Choroid plexus epithelial cell (primary cell): ENCODE measurements around the gene PANK2.
"Not testable (repeated sequence)": the region's sequence is repeated elsewhere in the genome, so short reads cannot be mapped to it uniquely, and the experiment has no call there.

Experiments used
- DNase-seq: peaks from one replicate; pipeline ENCODE4 v3.0.0-alpha.2; 2010; ENCODE audit warnings: low read depth
- H3K4me3 ChIP-seq: 2 replicates; pipeline ENCODE4 v1.5.1; 2011; ENCODE audit warnings: low read depth, mild to moderate bottlenecking, control low read depth, low read length, moderate library complexity
- TF ChIP-seq, protein P1 (sequence below): conservative IDR thresholded peaks from 2 replicates; pipeline ENCODE4 v1.5.1; 2011; ENCODE audit warnings: low read depth, mild to moderate bottlenecking, control low read depth, inconsistent platforms, low read length, moderate library complexity

PANK2 gene

DNA sequence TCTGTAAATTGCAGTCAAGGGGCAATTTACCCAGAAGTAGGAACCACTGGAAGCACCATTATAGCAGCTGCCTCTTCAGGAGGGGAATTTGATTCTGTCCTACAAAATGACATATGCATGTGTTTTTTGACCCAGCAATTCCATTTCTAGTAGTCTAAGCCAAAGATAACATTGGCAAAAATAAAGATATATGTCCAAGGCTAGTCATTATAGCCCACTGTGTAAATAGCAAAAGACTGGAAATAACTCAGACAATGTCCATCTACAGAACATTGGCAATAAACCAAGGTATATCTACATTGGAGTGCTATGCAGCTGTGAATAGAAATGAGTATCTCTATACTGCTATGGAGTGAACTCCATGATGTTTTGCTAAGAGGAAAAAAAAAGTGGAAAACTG, 12.5 kb upstream of the PANK2 start:
- no peak overlapping the region for H3K4me3 ChIP-seq
- TF ChIP-seq, protein P1, sequence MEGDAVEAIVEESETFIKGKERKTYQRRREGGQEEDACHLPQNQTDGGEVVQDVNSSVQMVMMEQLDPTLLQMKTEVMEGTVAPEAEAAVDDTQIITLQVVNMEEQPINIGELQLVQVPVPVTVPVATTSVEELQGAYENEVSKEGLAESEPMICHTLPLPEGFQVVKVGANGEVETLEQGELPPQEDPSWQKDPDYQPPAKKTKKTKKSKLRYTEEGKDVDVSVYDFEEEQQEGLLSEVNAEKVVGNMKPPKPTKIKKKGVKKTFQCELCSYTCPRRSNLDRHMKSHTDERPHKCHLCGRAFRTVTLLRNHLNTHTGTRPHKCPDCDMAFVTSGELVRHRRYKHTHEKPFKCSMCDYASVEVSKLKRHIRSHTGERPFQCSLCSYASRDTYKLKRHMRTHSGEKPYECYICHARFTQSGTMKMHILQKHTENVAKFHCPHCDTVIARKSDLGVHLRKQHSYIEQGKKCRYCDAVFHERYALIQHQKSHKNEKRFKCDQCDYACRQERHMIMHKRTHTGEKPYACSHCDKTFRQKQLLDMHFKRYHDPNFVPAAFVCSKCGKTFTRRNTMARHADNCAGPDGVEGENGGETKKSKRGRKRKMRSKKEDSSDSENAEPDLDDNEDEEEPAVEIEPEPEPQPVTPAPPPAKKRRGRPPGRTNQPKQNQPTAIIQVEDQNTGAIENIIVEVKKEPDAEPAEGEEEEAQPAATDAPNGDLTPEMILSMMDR = no peak
- DNase-seq = peak; percentile 48

DNA sequence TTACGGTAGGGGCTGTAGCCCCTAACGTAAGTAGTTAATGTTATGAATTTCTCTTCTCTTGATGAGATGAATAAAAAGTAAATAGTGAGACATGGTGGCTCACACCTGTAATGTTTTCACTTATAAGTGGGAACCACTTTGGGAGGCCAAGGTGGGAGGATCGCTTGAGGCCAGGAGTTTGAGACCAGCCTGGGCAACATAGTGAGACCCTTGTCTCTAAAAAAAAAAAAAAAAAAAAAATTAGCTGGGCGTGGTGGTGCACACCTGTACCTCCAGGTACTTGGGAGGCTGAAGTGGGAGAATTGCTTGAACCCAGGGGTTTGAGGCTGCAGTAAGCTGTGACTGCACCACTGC, 10.3 kb upstream of the PANK2 start:
- not testable (repeated sequence) for H3K4me3 ChIP-seq, DNase-seq

DNA sequence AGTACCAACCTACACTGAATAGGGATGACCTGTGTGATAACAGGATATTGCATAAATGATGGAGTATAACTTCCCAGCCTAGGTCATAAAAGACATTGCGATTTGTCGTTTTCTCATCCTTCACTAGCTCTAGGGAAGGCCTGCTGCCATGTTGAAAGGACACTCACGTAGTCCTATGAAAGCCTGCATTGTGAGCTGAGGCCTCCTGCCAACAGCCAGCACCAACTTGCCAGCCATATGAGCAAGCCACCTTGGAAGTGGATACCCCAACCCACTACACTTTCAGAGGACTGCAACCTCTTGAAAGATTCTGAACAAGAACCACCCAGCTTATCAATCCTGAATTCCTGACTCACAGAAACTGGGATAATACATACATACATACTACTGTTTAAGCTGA, 3.5 kb upstream of the PANK2 start:
- TF ChIP-seq, protein P1 = no peak
- no peak for DNase-seq
- no peak overlapping the region for H3K4me3 ChIP-seq

DNA sequence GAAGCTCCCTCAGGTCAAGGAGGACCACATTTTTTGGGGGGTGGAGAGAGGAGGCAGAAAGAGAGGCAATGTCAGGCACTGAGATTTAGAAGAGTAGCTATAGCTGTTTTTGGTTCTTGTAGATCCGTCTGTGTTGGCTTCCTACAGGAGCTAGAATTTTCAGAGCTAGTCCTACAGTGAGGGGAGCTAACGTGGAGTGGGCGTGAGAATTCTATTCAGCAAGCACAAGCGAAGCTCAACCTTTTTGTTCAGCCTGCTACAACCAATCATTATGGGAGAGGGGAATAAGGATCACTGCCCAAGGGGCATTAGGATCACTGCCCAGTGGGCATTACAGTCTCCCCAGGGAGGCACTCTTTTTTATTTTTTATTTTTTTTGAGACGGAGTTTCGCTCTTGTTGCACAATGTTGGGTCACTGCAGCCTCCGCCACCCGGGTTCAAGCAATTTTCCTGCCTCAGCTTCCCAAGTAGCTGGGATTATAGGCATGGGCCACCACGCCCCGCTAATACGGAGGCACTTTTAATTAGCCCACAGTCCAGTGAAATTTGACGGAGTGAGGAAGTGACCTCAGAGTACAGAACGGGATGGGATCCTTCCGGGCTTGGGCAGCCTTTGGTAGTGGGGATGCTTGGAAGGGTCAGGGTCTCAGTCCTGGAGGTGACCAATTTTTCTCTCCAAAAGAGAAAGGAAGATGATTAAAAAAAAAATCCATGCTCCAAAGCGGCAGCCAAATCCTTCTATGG, 1.1 kb upstream of the PANK2 start:
- no peak for DNase-seq
- H3K4me3 ChIP-seq = peak overlapping the region; percentile 68
- TF ChIP-seq, protein P1 = no peak

DNA sequence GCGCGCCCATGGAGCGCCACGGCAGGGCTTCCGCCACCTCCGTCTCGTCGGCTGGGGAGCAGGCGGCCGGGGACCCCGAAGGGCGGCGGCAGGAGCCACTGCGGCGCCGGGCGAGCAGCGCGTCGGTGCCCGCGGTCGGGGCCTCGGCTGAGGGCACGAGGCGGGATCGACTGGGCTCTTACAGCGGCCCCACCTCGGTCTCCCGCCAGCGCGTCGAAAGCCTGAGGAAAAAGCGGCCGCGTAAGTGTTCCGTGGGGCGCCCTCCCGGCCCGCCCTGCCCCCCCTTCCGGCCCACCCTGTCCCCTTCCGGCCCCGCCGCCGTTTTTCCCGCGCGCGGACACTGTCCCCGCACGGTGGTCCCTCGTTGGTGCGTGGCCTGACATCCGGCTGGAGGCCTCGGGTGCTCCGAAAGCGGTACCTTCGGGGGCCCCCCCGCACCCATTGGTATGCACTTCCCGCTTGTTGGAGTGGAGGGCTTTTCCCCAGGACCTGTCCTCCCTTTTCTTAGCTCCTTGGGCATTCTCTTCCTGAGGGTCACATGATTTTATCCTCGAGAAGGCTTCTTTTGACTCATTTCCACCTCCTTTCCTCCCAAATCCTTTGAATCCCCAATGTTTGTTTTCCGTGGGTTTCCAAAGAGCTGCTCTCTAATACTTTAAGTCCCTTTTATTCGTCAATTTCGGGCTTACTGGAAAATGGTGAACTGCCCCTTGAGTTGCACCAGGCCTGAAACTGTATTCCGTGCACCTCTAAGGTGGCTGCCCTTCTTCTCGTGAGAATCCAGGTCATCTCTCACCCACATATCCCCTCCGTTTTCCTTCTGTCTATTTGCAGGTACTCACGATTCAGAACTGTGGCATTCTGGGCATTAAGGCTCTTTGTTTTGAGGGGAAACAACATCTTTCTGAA, 556 bp downstream of the PANK2 start:
- TF ChIP-seq, protein P1 = no peak
- peak overlapping the region; percentile 68 for H3K4me3 ChIP-seq
- no peak for DNase-seq

DNA sequence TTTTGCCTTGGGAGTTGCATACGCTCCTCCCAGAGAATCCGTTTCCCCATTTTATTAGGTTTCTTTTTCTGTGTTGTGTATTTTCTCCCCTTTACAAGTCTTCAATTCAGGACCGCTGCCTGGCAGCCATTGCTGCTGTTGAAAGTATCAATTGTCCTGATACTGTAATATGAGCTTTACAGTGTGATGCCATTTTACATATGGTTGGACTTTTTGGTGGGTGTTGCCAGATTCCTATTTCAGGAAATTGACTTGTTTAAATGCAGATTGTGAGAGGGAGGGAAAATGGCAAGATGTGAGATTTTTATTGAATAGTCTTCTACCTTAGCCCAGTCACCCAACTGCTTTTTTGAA, 1.2 kb downstream of the PANK2 start:
- DNase-seq = peak; percentile 47
- H3K4me3 ChIP-seq = peak overlapping the region; percentile 68
- TF ChIP-seq, protein P1 = no peak

DNA sequence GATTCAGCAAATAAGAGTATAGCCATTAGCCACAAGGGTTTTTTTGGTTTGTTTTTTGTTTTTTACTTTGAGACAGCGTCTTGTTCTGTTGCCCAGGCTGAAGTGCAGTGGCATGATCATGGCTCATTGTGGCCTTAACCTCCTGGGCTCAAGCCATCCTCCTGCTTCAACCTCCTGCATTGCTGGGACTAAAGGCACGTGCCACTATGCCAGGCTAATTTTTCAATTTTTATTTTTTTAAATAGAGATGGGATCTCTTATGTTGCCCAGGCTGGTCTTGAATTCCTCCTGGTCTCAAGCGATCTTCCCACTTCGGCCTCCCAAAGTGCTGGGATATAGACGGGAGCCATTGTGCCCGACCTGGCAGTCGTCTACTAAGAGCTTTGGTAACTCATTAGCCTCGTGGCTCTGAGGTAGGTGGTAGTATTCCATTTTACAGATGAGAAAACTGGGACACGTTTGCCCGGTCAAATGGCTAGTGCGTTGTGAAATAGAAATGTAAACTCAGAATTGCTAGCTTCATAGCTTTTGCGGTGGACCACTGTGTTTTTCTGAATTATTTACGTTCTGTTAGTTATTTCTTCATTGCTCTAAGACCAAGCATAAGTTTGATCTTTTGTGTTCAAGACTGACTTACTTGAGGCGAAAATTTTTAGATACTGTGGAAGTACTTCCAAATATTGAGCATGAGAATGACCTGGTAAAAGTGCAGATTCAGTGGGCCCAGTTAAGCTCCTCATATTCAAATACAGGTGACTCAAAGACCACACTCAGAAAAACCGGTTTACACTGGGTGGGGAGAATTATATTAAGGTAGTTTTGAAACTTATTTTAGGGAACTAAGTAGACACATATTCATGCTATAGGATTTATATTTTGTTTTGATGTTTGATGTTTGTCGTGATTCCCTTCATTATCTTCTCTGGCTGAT, 2.1 kb downstream of the PANK2 start:
- DNase-seq = no peak
- TF ChIP-seq, protein P1 = no peak
- peak overlapping the region; percentile 68 for H3K4me3 ChIP-seq
